Epithelial cell of proximal tubule (primary cell): ENCODE data around the gene PKNOX2. TPM values are rescaled to one million over a fixed set of nuclear protein-coding genes. Genes with fewer than 3 reads are reported as not detected.

Experiments
- DNase-seq: peaks from one replicate; pipeline ENCODE4 v3.0.0-alpha.2; 2011; ENCODE audit warnings: low read depth
- H3K4me3 ChIP-seq: 2 replicates; pipeline ENCODE4 v1.5.1; 2011; ENCODE audit warnings: low read depth, mild to moderate bottlenecking, low read length
- total RNA-seq: library from RNA; depleted of rRNA; stranded (reverse); fragments of >200 nt; gene quantifications from 2 replicates; pipeline ENCODE4 v1.2.3, GENCODE V29; 2015
- TF ChIP-seq, protein P1 (sequence below): conservative IDR thresholded peaks from 2 replicates; pipeline ENCODE4 v1.5.1; 2012; ENCODE audit warnings: low read depth, mild to moderate bottlenecking, low read length

PKNOX2 gene
- total RNA-seq, 1 donor from 2014 or later = not detected

DNA sequence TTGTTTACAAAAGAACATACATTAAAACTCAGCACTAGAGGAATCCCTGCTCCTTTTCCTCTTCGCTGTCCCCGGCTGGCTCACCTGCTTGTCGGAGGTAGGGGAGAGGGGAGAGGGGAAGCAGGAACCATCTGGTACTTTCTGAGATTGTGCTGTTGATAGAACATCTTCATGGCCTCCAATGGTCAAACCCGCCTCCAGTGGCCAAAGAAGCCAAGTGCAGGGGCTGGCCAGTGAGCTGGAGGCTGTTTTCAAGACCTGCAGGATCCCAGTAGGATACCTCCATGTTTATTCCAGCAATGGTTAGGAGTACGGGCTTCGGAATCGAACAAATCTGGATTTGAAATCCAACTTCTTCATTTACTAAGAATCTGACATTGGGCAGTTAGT is 92.6 kb downstream of the PKNOX2 start:
- no peak for DNase-seq
- TF ChIP-seq, protein P1, sequence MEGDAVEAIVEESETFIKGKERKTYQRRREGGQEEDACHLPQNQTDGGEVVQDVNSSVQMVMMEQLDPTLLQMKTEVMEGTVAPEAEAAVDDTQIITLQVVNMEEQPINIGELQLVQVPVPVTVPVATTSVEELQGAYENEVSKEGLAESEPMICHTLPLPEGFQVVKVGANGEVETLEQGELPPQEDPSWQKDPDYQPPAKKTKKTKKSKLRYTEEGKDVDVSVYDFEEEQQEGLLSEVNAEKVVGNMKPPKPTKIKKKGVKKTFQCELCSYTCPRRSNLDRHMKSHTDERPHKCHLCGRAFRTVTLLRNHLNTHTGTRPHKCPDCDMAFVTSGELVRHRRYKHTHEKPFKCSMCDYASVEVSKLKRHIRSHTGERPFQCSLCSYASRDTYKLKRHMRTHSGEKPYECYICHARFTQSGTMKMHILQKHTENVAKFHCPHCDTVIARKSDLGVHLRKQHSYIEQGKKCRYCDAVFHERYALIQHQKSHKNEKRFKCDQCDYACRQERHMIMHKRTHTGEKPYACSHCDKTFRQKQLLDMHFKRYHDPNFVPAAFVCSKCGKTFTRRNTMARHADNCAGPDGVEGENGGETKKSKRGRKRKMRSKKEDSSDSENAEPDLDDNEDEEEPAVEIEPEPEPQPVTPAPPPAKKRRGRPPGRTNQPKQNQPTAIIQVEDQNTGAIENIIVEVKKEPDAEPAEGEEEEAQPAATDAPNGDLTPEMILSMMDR = no peak
- no peak overlapping the region for H3K4me3 ChIP-seq

DNA sequence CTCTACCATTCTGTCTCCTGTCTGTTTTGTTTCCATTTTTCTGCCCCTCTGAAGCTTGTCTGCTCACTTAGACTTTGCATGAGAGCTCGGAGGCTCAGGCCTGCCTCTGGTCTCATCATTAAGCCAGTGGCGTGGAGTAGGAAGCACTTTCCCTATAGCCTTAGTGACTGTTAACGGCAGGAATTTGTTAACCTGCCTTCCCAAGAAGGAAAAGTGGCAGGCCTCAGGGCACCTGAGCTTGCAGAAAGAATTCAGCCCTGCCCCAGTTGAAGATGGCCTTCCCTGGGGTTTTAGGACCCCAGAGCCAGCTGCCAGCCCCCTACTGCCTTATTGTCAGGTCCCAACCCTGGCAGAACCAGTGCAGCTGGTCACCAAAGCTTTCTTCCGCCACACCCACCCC is 93.2 kb downstream of the PKNOX2 start:
- DNase-seq = no peak
- no peak overlapping the region for H3K4me3 ChIP-seq
- TF ChIP-seq, protein P1 = no peak

DNA sequence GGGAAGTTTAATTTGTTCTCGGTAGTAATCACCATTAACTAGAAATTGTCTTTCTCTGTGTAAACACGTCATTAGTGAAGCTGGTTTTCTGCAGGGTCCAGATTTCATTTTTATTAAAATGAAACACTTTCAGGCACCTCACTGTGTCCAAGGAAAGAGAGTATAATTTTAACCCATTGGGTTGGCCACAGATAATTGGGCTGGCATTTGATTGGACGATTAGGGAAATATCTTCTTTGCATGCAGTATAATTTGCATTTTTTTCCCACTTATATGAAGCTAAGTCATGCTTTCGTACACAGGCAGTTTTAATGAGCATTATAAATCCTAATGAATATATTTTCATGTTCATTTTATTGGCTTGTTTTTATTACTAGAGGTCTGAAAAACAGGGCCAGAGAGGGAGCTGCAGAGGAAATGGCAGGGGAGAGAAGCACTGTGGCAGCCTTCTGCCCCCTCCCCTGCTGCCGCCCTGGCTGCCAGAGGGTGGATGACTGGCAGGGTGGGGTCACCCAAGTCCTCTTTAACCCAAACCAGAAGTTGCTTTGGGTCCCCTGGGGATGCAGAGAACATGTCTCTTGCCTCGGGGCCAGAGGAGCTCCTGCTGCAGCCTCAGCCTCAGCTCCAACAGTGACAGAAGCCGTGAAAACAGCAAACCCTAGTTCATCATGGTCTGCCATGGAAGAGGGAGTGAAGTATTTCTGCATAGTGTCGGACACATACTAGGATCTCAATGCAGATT is 93.9 kb downstream of the PKNOX2 start:
- no peak for DNase-seq
- TF ChIP-seq, protein P1 = no peak

DNA sequence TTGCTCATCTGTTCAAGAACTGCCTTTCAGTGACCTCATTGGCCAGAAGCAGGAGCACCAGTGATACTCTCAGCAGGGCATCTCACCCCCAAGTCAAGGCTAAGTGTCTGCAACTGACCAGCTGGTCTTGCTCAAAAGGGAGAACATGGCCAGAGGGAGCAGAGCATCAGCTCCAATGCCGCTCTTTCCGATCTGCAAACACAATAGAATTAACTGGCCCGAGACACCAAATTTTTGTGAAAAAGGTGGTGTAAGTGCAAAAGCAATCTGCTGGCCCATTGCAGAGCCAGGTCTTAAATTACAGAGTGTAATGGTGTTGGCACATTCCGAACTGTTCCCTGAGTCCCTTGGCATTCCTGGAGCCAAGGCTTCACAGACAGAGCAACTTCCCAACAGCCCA is 97.0 kb downstream of the PKNOX2 start:
- DNase-seq = no peak
- no peak overlapping the region for H3K4me3 ChIP-seq
- TF ChIP-seq, protein P1 = no peak

More for the DNA sequence above, 93.9 kb downstream of the PKNOX2 start:
- no peak overlapping the region for H3K4me3 ChIP-seq

DNA sequence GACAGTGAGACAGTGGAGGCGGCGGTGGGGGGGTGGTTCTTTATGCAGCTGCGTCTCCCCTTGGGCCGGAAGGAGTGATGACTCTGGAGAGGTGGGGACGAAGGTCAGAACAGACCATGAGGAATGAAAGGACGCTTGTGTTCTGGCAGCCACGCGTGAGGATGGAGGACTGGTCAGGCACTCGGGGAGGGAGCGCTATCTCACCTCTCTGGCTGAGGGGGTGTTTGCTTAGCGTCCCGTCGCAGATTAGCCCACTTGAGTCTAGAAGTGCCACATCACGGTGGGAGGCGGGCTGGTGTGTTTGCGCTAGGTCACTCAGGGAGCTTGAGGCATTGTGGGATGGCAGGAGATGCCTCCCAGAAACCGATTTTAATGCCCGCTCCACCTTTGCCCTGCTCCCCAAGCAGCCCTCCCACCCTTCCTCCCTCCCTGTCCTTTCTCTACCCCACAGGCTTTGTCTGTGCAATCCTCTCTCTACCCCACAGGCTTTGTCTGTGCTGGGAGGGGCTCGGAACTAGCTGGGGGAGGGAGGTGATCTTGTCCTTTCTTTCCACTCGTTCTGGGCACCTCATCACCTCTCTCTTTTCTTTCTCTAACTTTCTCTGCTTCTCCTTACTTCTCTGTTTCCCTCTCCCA is 97.8 kb downstream of the PKNOX2 start:
- TF ChIP-seq, protein P1 = no peak
- no peak overlapping the region for H3K4me3 ChIP-seq
- no peak for DNase-seq

DNA sequence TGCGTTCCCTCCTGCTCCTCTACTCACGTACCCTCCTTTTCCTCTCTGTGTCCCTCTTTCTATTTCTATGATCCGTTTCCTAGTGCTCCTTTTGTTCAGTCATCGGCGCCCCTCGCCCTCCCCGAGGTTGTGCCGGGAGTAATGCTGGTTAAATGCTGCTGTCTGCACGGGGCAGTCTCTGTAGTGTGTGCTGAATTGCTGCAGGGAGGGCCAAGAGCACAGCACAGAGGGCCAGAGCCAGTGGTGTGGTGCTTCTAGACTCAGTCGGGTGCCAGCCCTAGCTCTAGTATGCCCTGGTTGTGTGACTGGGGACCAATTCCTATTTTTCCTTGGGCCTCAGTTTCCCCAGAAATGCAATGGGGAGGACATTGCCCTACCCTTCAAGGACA is 98.3 kb downstream of the PKNOX2 start:
- no peak for DNase-seq
- TF ChIP-seq, protein P1 = no peak
- H3K4me3 ChIP-seq = no peak overlapping the region
